IPS-20b (cell line): ENCODE results near the gene CORO7.

Source experiments
- H3K27ac ChIP-seq: one replicate; pipeline ENCODE4 v1.5.1; 2013; ENCODE audit warnings: low read length
- H3K27me3 ChIP-seq: 2 replicates; pipeline ENCODE4 v1.6.1; 2013; ENCODE audit warnings: mild to moderate bottlenecking, low read length, inconsistent platforms; ENCODE audit not compliant: insufficient read depth
- H3K36me3 ChIP-seq: 2 replicates; pipeline ENCODE4 v1.6.1; 2013; ENCODE audit warnings: low read depth, mild to moderate bottlenecking, inconsistent platforms, low read length, moderate library complexity; ENCODE audit not compliant: insufficient read depth
- H3K4me1 ChIP-seq: 2 replicates; pipeline ENCODE4 v1.6.1; 2013; ENCODE audit warnings: mild to moderate bottlenecking, control low read depth, inconsistent platforms, low read length, moderate library complexity; ENCODE audit not compliant: insufficient read depth
- H3K4me3 ChIP-seq: 2 replicates; pipeline ENCODE4 v1.5.1; 2013; ENCODE audit warnings: mild to moderate bottlenecking, low read length, inconsistent platforms
- H3K9ac ChIP-seq: 2 replicates; pipeline ENCODE4 v1.6.1; 2013; ENCODE audit warnings: low read depth, mild to moderate bottlenecking, inconsistent platforms, low read length, moderate library complexity
- H3K9me3 ChIP-seq: 2 replicates; pipeline ENCODE4 v1.6.1; 2013; ENCODE audit warnings: mild to moderate bottlenecking, low read depth, low read length, inconsistent platforms; ENCODE audit not compliant: insufficient read depth

Gene CORO7

DNA sequence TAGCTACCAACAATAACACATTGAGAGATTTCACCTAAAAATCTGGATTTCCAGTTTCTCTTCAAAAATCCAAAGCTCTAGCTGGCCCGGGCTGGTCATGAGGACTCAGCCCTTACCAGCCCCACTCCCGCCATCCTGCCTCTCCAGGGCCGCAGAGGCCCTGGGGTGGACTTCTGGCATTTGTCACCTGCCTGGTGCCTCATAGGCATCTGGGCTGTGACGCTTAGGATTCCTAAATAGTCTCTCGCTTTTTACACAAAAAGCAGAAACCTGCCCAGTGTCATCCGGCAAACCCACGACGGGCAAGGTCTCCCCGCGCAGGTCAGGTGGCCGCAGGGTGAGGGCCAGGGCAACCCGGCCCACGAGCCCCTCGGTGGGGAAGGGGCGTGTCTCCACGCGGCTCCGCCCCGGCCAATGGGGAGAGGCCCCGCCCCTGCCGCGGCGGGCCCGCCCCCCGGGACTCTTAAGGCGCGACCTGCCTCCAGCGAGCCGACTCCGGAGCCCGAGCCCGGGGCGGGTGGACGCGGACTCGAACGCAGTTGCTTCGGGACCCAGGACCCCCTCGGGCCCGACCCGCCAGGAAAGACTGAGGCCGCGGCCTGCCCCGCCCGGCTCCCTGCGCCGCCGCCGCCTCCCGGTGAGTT, 44.9 kb downstream of the CORO7 start, which contains the start of gene VASN:
Gene VASN (plus strand): TSS at position 492 of the 644 bp plus-strand sequence. CDS start 9,030 bp downstream, outside the sequence.
- peak within 1 kb of the TSS; percentile 72 for H3K4me3 ChIP-seq
- peak within 1 kb of the TSS; percentile 45; the same call in 1 of the 2 replicates for H3K9ac ChIP-seq
- peaks cover 12% of the 10 kb centered on the region; the same call in 1 of the 2 replicates for H3K27me3 ChIP-seq
- H3K9me3 ChIP-seq: no peaks in the 10 kb centered on the region
- H3K36me3 ChIP-seq: no peaks in the 10 kb centered on the region
- peaks cover 29% of the 10 kb centered on the region for H3K4me1 ChIP-seq
- no peak within 1 kb of the TSS for H3K27ac ChIP-seq

DNA sequence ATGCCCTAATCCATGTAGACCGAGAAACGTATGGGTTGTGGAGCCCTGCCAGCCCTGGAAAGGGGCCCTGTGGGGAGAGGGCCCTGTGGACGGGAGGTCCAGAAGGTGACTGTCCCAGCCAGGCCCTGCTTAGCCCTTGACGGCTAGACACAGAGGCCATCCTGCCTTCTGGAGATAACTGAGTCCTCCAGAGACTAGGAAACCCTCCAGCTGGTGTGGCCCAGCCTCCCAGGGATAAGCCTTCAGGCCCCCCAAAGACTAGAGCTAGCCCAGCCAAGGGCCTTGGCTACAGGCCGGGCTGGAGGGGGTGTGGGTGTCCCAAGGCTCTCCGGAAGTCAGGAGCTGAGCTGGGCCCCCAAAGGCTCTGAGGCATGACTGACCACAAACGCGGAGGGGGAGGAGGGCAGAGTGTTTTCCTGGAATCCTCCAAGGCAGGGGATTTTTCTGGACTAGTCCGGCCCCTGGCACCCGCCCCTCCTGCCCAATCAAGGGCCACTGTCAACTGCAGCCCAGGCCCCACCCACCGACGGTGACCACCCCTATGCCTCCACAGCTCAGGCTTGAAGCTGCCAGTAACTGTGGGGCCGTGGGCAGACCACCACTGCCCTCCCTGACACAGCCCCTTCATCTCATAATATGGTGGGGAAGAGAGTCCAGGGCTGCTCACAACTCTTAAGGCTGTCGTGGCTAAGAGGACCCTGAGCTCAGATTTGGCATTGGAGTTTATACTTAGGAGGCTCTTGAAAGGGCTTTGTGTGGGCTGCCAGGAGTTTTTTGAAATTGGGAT, 45.6 kb downstream of the CORO7 start:
- Histone ChIP-seq H3K4me3 (no peak overlapping the region), H3K27ac (no peak overlapping the region), H3K27me3 (peaks cover 12% of the 10 kb centered on the region; the same call in 1 of the 2 replicates), H3K9ac (no peak overlapping the region), H3K4me1 (peaks cover 29% of the 10 kb centered on the region), H3K9me3 (no peaks in the 10 kb centered on the region), H3K36me3 (no peaks in the 10 kb centered on the region)

DNA sequence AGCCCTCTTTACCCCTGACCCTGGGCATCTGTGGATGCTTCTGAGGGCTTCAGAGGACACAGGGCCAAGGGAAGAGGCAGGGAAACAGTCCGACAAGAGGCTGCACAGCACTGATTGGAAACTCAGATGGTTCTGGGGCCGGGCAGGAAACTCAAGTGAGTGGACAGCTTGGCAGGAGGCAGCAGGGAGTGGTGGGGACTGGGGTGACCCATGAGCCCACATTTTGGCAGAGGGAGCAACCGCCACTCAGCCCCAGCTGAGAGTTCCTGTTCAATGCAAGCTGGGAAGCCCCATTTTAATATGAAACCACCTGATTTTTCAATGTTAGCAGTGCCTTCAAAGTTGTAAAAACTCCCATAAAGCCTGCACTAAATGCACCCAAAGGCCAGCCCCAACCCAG, 46.2 kb downstream of the CORO7 start:
- Histone ChIP-seq H3K4me3 (no peak overlapping the region), H3K36me3 (no peaks in the 10 kb centered on the region), H3K27ac (no peak overlapping the region), H3K4me1 (peaks cover 29% of the 10 kb centered on the region), H3K9me3 (no peaks in the 10 kb centered on the region), H3K9ac (no peak overlapping the region), H3K27me3 (peaks cover 12% of the 10 kb centered on the region; the same call in 1 of the 2 replicates)

DNA sequence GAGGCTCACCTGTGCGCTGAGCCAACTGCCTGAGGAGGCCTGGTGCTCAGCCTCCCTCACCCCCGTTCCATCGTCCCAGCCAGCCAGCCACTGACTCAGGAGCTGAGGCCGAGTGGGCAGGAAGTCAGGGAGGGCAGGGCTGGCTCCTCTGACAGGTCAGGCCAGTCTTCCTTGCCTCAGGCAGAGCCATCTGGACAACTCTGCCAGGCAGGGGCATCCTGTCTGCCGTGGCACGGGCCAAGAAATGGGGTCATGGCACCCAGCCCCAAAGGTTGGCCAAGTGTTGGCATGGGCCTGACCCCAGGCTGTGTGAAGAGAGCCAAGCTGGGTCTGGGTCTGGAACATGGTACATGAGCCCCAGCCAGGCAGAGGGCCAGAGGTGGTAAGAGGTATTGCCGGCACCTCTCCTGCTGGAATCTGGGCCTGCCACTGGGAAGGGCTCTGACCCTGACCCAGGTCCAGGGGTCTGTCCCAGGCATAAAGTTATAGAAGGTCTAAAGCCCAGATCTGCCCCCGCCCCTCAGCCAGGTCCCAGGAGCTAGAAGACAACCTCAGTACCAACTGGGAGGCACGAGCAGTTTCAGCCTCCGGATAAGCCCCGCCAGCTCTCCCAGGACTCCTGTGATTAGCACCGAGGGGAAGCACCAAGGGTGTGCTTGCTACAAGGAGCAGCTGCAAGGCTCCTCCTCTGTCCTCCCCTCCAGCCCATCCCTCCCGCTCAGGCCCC, 47.2 kb downstream of the CORO7 start:
- no peak overlapping the region for H3K9ac ChIP-seq
- H3K4me3 ChIP-seq: no peak overlapping the region
- H3K27ac ChIP-seq: no peak overlapping the region
- H3K27me3 ChIP-seq: peaks cover 12% of the 10 kb centered on the region; the same call in 1 of the 2 replicates
- peaks cover 20% of the 10 kb centered on the region; the same call in 1 of the 2 replicates for H3K4me1 ChIP-seq
- H3K36me3 ChIP-seq: no peaks in the 10 kb centered on the region
- H3K9me3 ChIP-seq: no peaks in the 10 kb centered on the region

DNA sequence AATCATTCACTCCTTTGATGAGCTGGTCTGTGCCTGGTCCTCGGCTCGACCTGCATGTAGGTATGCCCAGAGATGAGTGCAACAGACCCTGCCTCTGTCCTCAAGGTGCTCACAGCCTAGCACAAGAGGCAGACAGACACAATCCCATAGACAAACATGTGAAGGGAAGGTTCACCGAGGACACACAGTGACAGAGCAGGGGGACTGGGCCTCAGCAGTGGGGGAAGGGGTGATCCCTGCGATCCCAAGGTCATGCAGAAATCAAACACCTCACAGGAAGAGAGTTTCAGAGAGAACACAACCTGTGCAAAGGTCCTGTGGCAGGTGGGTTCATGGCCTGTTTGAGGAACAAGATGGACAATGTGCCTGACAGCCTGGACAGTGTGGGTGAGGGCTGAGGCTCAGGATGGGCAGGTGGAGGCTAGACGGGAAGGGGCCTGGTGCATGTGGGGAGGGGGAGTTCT, 49.0 kb downstream of the CORO7 start:
- H3K27me3 ChIP-seq: peaks cover 5% of the 10 kb centered on the region; the same call in 1 of the 2 replicates
- no peaks in the 10 kb centered on the region for H3K9me3 ChIP-seq
- no peaks in the 10 kb centered on the region for H3K36me3 ChIP-seq
- no peak overlapping the region for H3K4me3 ChIP-seq
- H3K9ac ChIP-seq: no peak overlapping the region
- no peak overlapping the region for H3K27ac ChIP-seq
- peaks cover 5% of the 10 kb centered on the region; the same call in 1 of the 2 replicates for H3K4me1 ChIP-seq

DNA sequence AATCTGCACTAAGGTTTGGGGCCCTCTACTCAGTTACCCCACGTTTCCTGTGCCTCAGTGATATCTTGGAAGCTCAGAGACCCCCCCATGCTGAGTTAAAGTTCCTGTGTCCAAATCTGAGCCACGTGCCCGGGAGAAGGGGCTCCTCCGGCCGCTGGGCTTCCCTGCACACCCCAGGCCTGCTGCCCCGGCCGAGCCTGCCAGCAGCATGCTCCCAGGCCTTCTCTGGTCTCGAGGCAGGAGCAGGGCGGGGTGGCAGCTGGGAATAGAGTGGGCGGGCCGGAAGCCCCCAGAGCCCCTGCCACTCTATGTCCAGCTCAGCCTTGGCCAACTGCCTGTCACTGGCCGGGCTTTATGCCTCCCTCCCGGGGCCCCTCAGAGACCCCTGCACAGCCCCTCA, 50.4 kb downstream of the CORO7 start:
- Histone ChIP-seq H3K27me3 (no peaks in the 10 kb centered on the region), H3K36me3 (no peaks in the 10 kb centered on the region), H3K4me1 (no peaks in the 10 kb centered on the region; the same call in 1 of the 2 replicates), H3K9ac (no peak overlapping the region), H3K4me3 (no peak overlapping the region), H3K27ac (no peak overlapping the region), H3K9me3 (no peaks in the 10 kb centered on the region)

DNA sequence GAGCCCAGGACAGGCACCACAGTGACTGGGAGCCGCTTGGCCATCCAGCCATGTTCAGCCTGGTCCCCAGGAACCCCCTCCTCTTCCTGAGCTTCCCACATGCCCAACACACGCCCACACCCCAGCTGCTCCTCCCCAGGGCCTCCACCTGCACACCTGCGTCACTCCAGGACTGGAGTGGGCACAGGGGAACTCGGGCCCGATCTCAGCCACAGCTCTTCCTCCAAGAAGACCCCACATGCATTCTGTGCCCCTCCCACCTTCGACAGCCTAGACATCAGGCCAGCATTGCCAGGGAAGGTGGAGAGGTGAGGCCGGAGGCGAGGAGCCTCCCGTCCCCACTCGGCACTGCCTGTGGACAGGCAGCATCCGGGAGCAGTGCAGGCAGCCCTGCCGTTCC, 50.8 kb downstream of the CORO7 start:
- H3K4me1 ChIP-seq: no peaks in the 10 kb centered on the region
- H3K27ac ChIP-seq: no peak overlapping the region
- no peaks in the 10 kb centered on the region for H3K27me3 ChIP-seq
- no peak overlapping the region for H3K4me3 ChIP-seq
- no peaks in the 10 kb centered on the region for H3K36me3 ChIP-seq
- no peak overlapping the region for H3K9ac ChIP-seq
- no peaks in the 10 kb centered on the region for H3K9me3 ChIP-seq

DNA sequence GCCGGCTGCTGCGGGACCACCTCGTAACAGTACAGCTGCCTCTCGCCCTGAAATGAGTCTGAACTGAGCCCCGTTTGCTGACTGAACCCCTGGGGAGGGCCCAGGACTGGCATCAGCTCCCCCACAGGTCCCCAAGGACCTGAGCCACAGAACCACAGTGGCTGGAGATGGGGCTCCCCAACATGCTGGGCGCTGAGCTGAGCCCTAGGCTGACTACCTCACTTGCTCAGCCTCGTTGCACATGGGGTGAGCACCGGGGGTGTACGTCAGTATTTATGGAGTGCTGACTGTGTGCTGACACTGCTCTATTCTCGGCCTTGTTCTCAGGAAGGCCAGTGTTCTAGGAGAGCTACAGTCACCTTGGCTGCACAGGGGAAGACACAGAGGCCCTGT, 51.4 kb downstream of the CORO7 start:
- Histone ChIP-seq H3K27me3 (no peaks in the 10 kb centered on the region), H3K9ac (no peak overlapping the region), H3K27ac (no peak overlapping the region), H3K4me1 (no peaks in the 10 kb centered on the region), H3K36me3 (no peaks in the 10 kb centered on the region), H3K4me3 (no peak overlapping the region), H3K9me3 (no peaks in the 10 kb centered on the region)

DNA sequence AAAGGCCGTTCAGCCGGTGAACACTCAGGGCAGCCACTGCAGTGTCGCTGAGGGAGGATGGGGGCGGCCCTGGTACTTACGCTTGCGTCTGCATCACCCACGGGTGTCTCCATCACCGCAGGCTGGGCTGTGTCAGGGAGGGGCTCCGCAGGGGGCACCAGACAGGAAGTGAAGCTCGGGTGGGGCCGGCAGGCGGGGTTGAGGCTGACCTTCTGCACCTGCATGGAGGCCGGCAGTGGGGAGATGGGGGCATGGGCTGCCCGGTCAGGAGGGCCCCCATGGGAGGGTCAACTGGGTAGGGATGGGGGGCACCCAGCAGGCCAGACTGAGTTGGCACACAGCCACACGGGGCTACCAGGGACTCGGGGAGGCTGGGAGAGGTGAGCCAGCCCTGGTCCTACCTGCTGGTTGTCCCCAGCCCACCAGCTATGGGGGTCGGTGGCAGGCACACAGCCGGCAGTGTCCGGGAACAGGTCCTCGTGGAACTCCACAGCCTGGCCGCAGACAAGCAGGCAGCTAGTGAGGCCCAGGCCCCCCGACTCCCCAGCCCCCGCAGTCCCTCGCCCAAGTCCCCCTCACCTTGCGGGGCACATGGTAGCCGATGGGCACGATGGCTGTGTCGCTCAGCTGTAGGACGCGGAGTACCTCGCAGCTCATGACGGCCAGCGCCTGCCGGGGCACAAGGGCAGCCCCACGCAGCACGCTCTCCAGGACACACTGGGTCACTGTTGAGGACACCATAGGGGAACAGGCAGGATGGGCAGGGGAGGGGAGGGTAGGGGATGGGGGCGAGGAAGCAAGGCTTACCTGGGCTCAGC, 52.0 kb downstream of the CORO7 start:
- no peak overlapping the region for H3K27ac ChIP-seq
- H3K36me3 ChIP-seq: no peaks in the 10 kb centered on the region
- H3K4me1 ChIP-seq: no peaks in the 10 kb centered on the region
- H3K9me3 ChIP-seq: no peaks in the 10 kb centered on the region
- no peak overlapping the region for H3K4me3 ChIP-seq
- no peak overlapping the region for H3K9ac ChIP-seq
- no peaks in the 10 kb centered on the region for H3K27me3 ChIP-seq

DNA sequence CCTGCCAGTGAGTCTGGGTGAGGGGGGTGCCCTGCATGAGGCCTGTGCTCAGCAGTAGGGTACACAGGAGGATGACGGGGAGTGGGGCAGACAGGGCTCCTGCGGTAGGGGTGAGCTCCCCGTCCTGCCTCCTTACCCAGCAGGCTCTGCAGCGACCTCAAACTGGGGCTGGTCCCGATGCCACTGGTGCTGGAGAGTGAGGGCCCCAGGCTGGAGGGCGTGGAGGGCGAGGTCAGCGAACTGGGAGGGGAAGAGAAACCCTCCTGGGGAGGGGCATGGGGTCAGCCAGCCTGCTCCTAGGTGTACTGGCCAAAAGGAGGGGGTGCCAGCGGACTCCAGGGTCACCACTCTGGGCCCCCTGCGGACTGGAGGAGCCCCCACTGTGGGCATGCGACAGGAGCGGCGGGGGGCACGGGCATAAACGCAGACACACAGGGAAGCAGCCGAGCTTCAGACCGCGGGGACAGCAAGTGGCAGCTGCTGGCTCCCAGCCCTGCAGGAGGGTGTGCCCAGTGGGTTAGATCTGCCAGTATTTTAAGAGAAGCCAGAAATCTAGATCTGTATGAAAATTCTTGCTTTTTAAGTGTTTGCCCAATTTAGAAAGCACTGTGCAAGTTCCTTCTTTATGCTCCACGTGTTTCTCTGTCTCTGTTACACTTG, 53.8 kb downstream of the CORO7 start:
- no peaks in the 10 kb centered on the region for H3K36me3 ChIP-seq
- H3K9ac ChIP-seq: no peak overlapping the region
- no peaks in the 10 kb centered on the region for H3K4me1 ChIP-seq
- H3K9me3 ChIP-seq: no peaks in the 10 kb centered on the region
- H3K4me3 ChIP-seq: no peak overlapping the region
- no peak overlapping the region for H3K27ac ChIP-seq
- no peaks in the 10 kb centered on the region for H3K27me3 ChIP-seq
